Measurements from ENCODE around the gene ZHX3. TPM values are rescaled to one million over a fixed set of nuclear protein-coding genes. Genes with fewer than 3 reads are reported as not detected.

Gene ZHX3
- total RNA-seq, 3 donors from 2014 or later (not counting 1 experiment from before 2014, with no cell fraction given) = 9.0 to 11.8 (median 10.3) TPM

DNA sequence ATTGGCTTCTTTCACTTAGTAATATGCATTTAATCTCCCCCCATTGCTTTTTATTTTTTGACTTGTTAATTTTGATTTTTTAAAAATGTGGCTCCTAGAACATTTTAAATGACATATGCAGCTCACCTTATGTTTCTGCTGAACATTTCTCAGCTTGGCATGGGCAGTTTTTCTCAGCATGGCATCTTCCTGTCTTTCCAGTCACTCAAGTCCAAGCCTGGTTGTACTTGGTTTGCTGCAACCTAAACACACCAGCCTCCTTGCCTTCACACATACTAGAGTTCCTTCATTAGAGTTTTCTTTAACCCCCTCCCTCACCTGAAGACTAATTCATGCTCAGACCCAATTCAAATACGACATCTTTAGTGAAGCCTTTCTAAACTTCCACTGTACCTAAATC lies 86.4 kb downstream of the ZHX3 start:
- no peaks in the 10 kb centered on the region for H3K36me3 Mint-ChIP-seq
- no peak overlapping the region for H3K27ac Mint-ChIP-seq
- Histone ChIP-seq H3K4me1 (ENCODE audit: control insufficient read depth, insufficient read depth, low read length) (peaks cover 4% of the 10 kb centered on the region), H3K27me3 (ENCODE audit: control insufficient read depth, insufficient read depth, low read length) (no peaks in the 10 kb centered on the region), H3K27ac (ENCODE audit: low read length) (no peak overlapping the region), H3K4me3 (ENCODE audit: low read length) (no peak overlapping the region), H3K36me3 (ENCODE audit: control insufficient read depth, insufficient read depth, low read length) (no peaks in the 10 kb centered on the region), H3K9me3 (ENCODE audit: control insufficient read depth, insufficient read depth, low read length) (no peaks in the 10 kb centered on the region)
- ATAC-seq = no peak
- DNase-seq = no peak
- H3K9me3 Mint-ChIP-seq = no peaks in the 10 kb centered on the region
- intact Hi-C loops (cut with micrococcal nuclease) = loop anchor here (5.0 kb wide), 1 partner anchor 111 kb away; the partner anchor contains the start of gene LPIN3
- 100% methylated on average over 1 of the region's 1 CpG for WGBS (ENCODE audit: insufficient coverage)
- TF ChIP-seq, protein P1, sequence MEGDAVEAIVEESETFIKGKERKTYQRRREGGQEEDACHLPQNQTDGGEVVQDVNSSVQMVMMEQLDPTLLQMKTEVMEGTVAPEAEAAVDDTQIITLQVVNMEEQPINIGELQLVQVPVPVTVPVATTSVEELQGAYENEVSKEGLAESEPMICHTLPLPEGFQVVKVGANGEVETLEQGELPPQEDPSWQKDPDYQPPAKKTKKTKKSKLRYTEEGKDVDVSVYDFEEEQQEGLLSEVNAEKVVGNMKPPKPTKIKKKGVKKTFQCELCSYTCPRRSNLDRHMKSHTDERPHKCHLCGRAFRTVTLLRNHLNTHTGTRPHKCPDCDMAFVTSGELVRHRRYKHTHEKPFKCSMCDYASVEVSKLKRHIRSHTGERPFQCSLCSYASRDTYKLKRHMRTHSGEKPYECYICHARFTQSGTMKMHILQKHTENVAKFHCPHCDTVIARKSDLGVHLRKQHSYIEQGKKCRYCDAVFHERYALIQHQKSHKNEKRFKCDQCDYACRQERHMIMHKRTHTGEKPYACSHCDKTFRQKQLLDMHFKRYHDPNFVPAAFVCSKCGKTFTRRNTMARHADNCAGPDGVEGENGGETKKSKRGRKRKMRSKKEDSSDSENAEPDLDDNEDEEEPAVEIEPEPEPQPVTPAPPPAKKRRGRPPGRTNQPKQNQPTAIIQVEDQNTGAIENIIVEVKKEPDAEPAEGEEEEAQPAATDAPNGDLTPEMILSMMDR (IDR thresholded peaks at IDR 0.05) = no peak
- H3K27me3 Mint-ChIP-seq (ENCODE audit: low read depth in 2 of 2) = no peaks in the 10 kb centered on the region
- peaks cover 7 to 11% of the 10 kb centered on the region in 2 donors for H3K4me1 Mint-ChIP-seq
- no peak overlapping the region for H3K4me3 Mint-ChIP-seq

DNA sequence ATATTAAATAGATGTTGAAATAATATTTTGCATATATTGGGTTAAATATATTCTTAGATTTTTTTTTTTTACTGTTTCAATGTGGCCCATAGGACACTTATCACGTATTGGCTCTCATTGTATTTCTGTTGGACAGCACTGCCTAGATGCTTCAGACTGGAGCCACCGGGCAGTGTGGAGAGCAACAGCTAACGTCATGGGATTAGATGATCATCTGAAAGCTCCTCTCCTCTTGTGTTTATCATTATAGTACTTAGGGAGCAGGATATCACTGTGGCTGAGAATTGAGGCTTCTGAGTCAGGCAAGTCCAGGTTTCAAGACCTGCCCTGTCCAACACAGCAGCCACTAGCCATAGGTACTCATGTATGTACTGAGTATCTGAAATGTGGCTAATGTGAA lies 87.4 kb downstream of the ZHX3 start:
- Histone ChIP-seq H3K36me3 (ENCODE audit: control insufficient read depth, insufficient read depth, low read length) (no peaks in the 10 kb centered on the region), H3K4me3 (ENCODE audit: low read length) (no peak overlapping the region), H3K27ac (ENCODE audit: low read length) (no peak overlapping the region), H3K4me1 (ENCODE audit: control insufficient read depth, insufficient read depth, low read length) (peaks cover 4% of the 10 kb centered on the region), H3K27me3 (ENCODE audit: control insufficient read depth, insufficient read depth, low read length) (no peaks in the 10 kb centered on the region), H3K9me3 (ENCODE audit: control insufficient read depth, insufficient read depth, low read length) (no peaks in the 10 kb centered on the region)
- no peaks in the 10 kb centered on the region for H3K9me3 Mint-ChIP-seq
- H3K4me3 Mint-ChIP-seq = no peak overlapping the region
- H3K27ac Mint-ChIP-seq = no peak overlapping the region
- DNase-seq (no peak), ATAC-seq (no peak)
- TF ChIP-seq, protein P1 (IDR thresholded peaks at IDR 0.05) = no peak
- intact Hi-C loops (cut with micrococcal nuclease) = loop anchor here (5.0 kb wide), 1 partner anchor 112 kb away; the partner anchor contains the start of gene LPIN3
- H3K4me1 Mint-ChIP-seq = peaks cover 7 to 11% of the 10 kb centered on the region in 2 donors
- WGBS (ENCODE audit: insufficient coverage) = 92% methylated on average over 3 of the region's 3 CpGs
- no peaks in the 10 kb centered on the region for H3K36me3 Mint-ChIP-seq
- no peaks in the 10 kb centered on the region for H3K27me3 Mint-ChIP-seq (ENCODE audit: low read depth in 2 of 2)

DNA sequence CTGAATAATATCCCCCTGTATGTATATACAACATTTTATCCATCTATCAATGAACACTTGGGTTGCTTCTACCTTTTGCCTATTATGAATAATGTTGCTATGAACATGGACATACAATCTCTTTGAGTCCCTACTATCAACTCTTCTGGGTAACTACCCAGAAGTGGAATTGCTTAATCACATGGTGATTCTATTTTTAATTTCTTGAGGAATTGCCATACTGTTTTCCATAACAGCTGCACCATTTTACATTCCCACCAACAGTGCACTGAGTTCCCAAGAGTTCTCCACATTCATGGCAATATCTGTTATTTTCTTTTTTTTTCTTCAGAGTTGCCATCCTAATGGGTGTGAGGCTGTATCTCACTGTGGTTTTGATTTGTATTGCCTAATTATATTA lies 88.3 kb downstream of the ZHX3 start:
- no peak overlapping the region for H3K4me3 ChIP-seq (ENCODE audit: low read length)
- H3K27me3 ChIP-seq (ENCODE audit: control insufficient read depth, insufficient read depth, low read length) = no peaks in the 10 kb centered on the region
- TF ChIP-seq, protein P1 (IDR thresholded peaks at IDR 0.05) = no peak
- no peak for ATAC-seq
- no peaks in the 10 kb centered on the region for H3K27me3 Mint-ChIP-seq (ENCODE audit: low read depth in 2 of 2)
- no peak overlapping the region for H3K27ac Mint-ChIP-seq
- no peaks in the 10 kb centered on the region for H3K9me3 ChIP-seq (ENCODE audit: control insufficient read depth, insufficient read depth, low read length)
- intact Hi-C loops (cut with micrococcal nuclease) = no loop called here
- H3K36me3 Mint-ChIP-seq = no peaks in the 10 kb centered on the region
- H3K4me3 Mint-ChIP-seq = no peak overlapping the region
- H3K27ac ChIP-seq (ENCODE audit: low read length) = no peak overlapping the region
- DNase-seq = no peak
- peaks cover 4% of the 10 kb centered on the region for H3K4me1 ChIP-seq (ENCODE audit: control insufficient read depth, insufficient read depth, low read length)
- peaks cover 10 to 14% of the 10 kb centered on the region in 2 donors for H3K4me1 Mint-ChIP-seq
- no peaks in the 10 kb centered on the region for H3K36me3 ChIP-seq (ENCODE audit: control insufficient read depth, insufficient read depth, low read length)
- H3K9me3 Mint-ChIP-seq = no peaks in the 10 kb centered on the region

DNA sequence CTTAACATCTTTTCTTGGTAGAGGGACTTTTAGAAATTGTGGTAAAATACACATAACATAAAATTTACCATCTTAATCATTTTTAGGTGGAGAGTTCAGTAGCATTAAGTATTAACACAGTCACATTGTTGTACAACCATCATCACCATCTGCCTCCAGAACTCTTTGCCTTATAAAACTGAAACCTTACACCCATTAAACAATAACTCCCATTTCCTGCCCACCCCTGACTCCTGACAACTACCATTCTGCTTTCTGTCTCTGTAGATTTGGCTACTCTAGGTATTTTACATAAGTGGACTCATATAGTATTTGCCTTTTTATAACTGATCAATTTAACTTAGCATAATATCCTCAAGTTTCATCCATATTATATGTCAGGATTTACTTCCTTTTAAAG lies 88.7 kb downstream of the ZHX3 start:
- no peaks in the 10 kb centered on the region for H3K36me3 ChIP-seq (ENCODE audit: control insufficient read depth, insufficient read depth, low read length)
- TF ChIP-seq, protein P1 (IDR thresholded peaks at IDR 0.05) = no peak
- H3K4me1 ChIP-seq (ENCODE audit: control insufficient read depth, insufficient read depth, low read length) = peaks cover 4% of the 10 kb centered on the region
- no peaks in the 10 kb centered on the region for H3K36me3 Mint-ChIP-seq
- no peaks in the 10 kb centered on the region for H3K27me3 Mint-ChIP-seq (ENCODE audit: low read depth in 2 of 2)
- DNase-seq (no peak), ATAC-seq (no peak)
- H3K9me3 ChIP-seq (ENCODE audit: control insufficient read depth, insufficient read depth, low read length) = no peaks in the 10 kb centered on the region
- no peaks in the 10 kb centered on the region for H3K27me3 ChIP-seq (ENCODE audit: control insufficient read depth, insufficient read depth, low read length)
- no peaks in the 10 kb centered on the region for H3K9me3 Mint-ChIP-seq
- H3K4me1 Mint-ChIP-seq = peaks cover 13 to 17% of the 10 kb centered on the region in 2 donors
- no peak overlapping the region for H3K27ac ChIP-seq (ENCODE audit: low read length)
- H3K4me3 ChIP-seq (ENCODE audit: low read length) = no peak overlapping the region
- H3K27ac Mint-ChIP-seq = no peak overlapping the region
- intact Hi-C loops (cut with micrococcal nuclease) = no loop called here
- H3K4me3 Mint-ChIP-seq = no peak overlapping the region
